Neutrophil (primary cell): ENCODE data around the gene ACYP1.

Experiments
- H3K27ac ChIP-seq: fragments of 200-600 bp; sonication (generic); 2 replicates; pipeline ENCODE4 v1.5.1; 2016; ENCODE audit warnings: mild to moderate bottlenecking, moderate library complexity
- H3K27me3 ChIP-seq: fragments of 200-600 bp; sonication (generic); 2 replicates; pipeline ENCODE4 v1.6.0; 2016; ENCODE audit warnings: mild to moderate bottlenecking
- H3K36me3 ChIP-seq: fragments of 200-600 bp; sonication (generic); 2 replicates; pipeline ENCODE4 v1.5.1; 2017
- H3K4me1 ChIP-seq, 2 experiments: fragments of 200-600 bp in 1 of 2; sonication (generic) in 1 of 2; 1 replicate in 1 of 2; 2 replicates in 1 of 2; pipeline versions ENCODE4 v1.5.1 to v1.6.1; 2013 to 2016; ENCODE audit warnings: low read depth in 1 of 2, low read length in 1 of 2, mild to moderate bottlenecking in 1 of 2, moderate library complexity in 1 of 2; ENCODE audit not compliant: control insufficient read depth in 1 of 2, insufficient read depth in 1 of 2
- H3K4me3 ChIP-seq, 2 experiments: fragments of 200-600 bp in 1 of 2; sonication (generic) in 1 of 2; 1 replicate in 1 of 2; 2 replicates in 1 of 2; pipeline ENCODE4 v1.5.1; 2013 to 2016; ENCODE audit warnings: low read depth in 1 of 2, low read length in 1 of 2, mild to moderate bottlenecking in 1 of 2, moderate library complexity in 1 of 2
- H3K9me3 ChIP-seq: fragments of 200-600 bp; sonication (generic); 2 replicates; pipeline ENCODE4 v1.5.1; 2016
- CTCF ChIP-seq: fragments of 200-600 bp; sonication (generic); IDR thresholded peaks from 2 replicates; pipeline ENCODE4 v1.5.1; 2016; ENCODE audit warnings: antibody characterized with exemption

Gene ACYP1

GRCh38 chr14:75098212-75098611 lies 34.4 kb upstream of the ACYP1 start:
- Histone ChIP-seq H3K27ac (no peak overlapping the region), H3K9me3 (no peaks in the 10 kb centered on the region), H3K4me3 (no peak overlapping the region), H3K4me1 (no peaks in the 10 kb centered on the region), H3K27me3 (no peaks in the 10 kb centered on the region), H3K36me3 (peaks cover 100% of the 10 kb centered on the region)
- no peak for TF ChIP-seq CTCF

- Histone ChIP-seq H3K4me1 (no peaks in the 10 kb centered on the region), H3K4me3 (no peak overlapping the region), H3K27me3 (no peaks in the 10 kb centered on the region), H3K9me3 (no peaks in the 10 kb centered on the region), H3K36me3 (peaks cover 100% of the 10 kb centered on the region), H3K27ac (no peak overlapping the region)
- TF ChIP-seq CTCF = no peak
These were observed 33.1 kb upstream of the ACYP1 start for GRCh38 chr14:75096959-75097358.

- Histone ChIP-seq H3K36me3 (peaks cover 100% of the 10 kb centered on the region), H3K9me3 (no peaks in the 10 kb centered on the region), H3K4me1 (no peaks in the 10 kb centered on the region), H3K4me3 (no peak overlapping the region), H3K27me3 (no peaks in the 10 kb centered on the region), H3K27ac (no peak overlapping the region)
- TF ChIP-seq CTCF = no peak
These were observed 31.9 kb upstream of the ACYP1 start for GRCh38 chr14:75095690-75096089.

- H3K9me3 ChIP-seq = no peaks in the 10 kb centered on the region
- no peak for TF ChIP-seq CTCF
- no peak overlapping the region for H3K4me3 ChIP-seq
- H3K27me3 ChIP-seq = no peaks in the 10 kb centered on the region
- no peaks in the 10 kb centered on the region for H3K4me1 ChIP-seq
- no peak overlapping the region for H3K27ac ChIP-seq
- H3K36me3 ChIP-seq = peaks cover 98% of the 10 kb centered on the region
These were observed 31.1 kb upstream of the ACYP1 start for GRCh38 chr14:75094896-75095295.

- TF ChIP-seq CTCF = no peak
- Histone ChIP-seq H3K36me3 (peaks cover 98% of the 10 kb centered on the region), H3K27me3 (no peaks in the 10 kb centered on the region), H3K4me1 (no peaks in the 10 kb centered on the region), H3K27ac (no peak overlapping the region), H3K4me3 (no peak overlapping the region), H3K9me3 (no peaks in the 10 kb centered on the region)
These were observed 28.9 kb upstream of the ACYP1 start for GRCh38 chr14:75092698-75093097.

- H3K27me3 ChIP-seq = no peaks in the 10 kb centered on the region
- TF ChIP-seq CTCF = no peak
- H3K4me1 ChIP-seq = no peaks in the 10 kb centered on the region
- H3K4me3 ChIP-seq = no peak overlapping the region
- H3K9me3 ChIP-seq = no peaks in the 10 kb centered on the region
- peaks cover 98% of the 10 kb centered on the region for H3K36me3 ChIP-seq
- H3K27ac ChIP-seq = no peak overlapping the region
These were observed 27.4 kb upstream of the ACYP1 start for GRCh38 chr14:75091251-75091650.
